Ammon's horn (tissue), 1 donor: ENCODE data around the gene PLEKHM3.

Experiments
- DNase-seq: peaks from one replicate; pipeline ENCODE4 v3.0.0-alpha.2; 2016; ENCODE audit warnings: low spot score

Gene PLEKHM3

GRCh38 chr2:207993151-207993763, 32.1 kb downstream of the PLEKHM3 start:
- no peak for DNase-seq

GRCh38 chr2:207991944-207992343, 33.4 kb downstream of the PLEKHM3 start:
- DNase-seq, result no peak

- DNase-seq, result no peak
Measured at GRCh38 chr2:207990784-207991183, 34.5 kb downstream of the PLEKHM3 start.

GRCh38 chr2:207988975-207989374, 36.4 kb downstream of the PLEKHM3 start:
- DNase-seq, result no peak

GRCh38 chr2:207987025-207987716, 38.2 kb downstream of the PLEKHM3 start:
- DNase-seq, result no peak

GRCh38 chr2:207984765-207985480, 40.4 kb downstream of the PLEKHM3 start:
- no peak for DNase-seq

GRCh38 chr2:207983641-207984042, 41.7 kb downstream of the PLEKHM3 start:
- peak; percentile 10 for DNase-seq

GRCh38 chr2:207978177-207978948, 47.0 kb downstream of the PLEKHM3 start:
- no peak for DNase-seq

GRCh38 chr2:207975921-207976320, 49.4 kb downstream of the PLEKHM3 start:
- DNase-seq, result no peak

GRCh38 chr2:207974216-207974605, 51.1 kb downstream of the PLEKHM3 start:
- no peak for DNase-seq

GRCh38 chr2:207970826-207971180, 54.5 kb downstream of the PLEKHM3 start:
- no peak for DNase-seq

- no peak for DNase-seq
Measured at GRCh38 chr2:207970147-207970825, 55.0 kb downstream of the PLEKHM3 start.

- no peak for DNase-seq
Measured at GRCh38 chr2:207969249-207969648, 56.1 kb downstream of the PLEKHM3 start.

- no peak for DNase-seq
Measured at GRCh38 chr2:207967121-207967520, 58.2 kb downstream of the PLEKHM3 start.

- no peak for DNase-seq
Measured at GRCh38 chr2:207960911-207961310, 64.4 kb downstream of the PLEKHM3 start.

- no peak for DNase-seq
Measured at GRCh38 chr2:207960090-207960489, 65.2 kb downstream of the PLEKHM3 start.

- DNase-seq, result peak; percentile 43
Measured at GRCh38 chr2:207956771-207957170, 68.6 kb downstream of the PLEKHM3 start.

- no peak for DNase-seq
Measured at GRCh38 chr2:207955456-207955855, 69.9 kb downstream of the PLEKHM3 start.

GRCh38 chr2:207953354-207953753, 72.0 kb downstream of the PLEKHM3 start:
- DNase-seq, result no peak

- DNase-seq, result no peak
Measured at GRCh38 chr2:207952564-207953345, 72.6 kb downstream of the PLEKHM3 start.
